Coronary artery (tissue), 2 donors: Measurements from ENCODE around the gene KRTAP19-6.

Experiments used
- DNase-seq: peaks from one replicate; pipeline ENCODE4 v3.0.0-alpha.2; 2017; ENCODE audit warnings: low spot score
- H3K27ac ChIP-seq, 2 donors: fragments of 200-600 bp; sonication (generic); one replicate each; pipeline ENCODE4 v1.5.1; 2016 to 2019
- H3K4me3 ChIP-seq: fragments of 200-600 bp; sonication (generic); 2 replicates; pipeline ENCODE4 v1.5.1; 2016; ENCODE audit warnings: mild to moderate bottlenecking, moderate library complexity
- CTCF ChIP-seq: fragments of 200-600 bp; sonication (generic); IDR thresholded peaks from one replicate; pipeline ENCODE4 v1.5.1; 2019; ENCODE audit warnings: antibody characterized with exemption

The KRTAP19-6 gene

GRCh38 chr21:30563630-30564029, 22.0 kb upstream of the KRTAP19-6 start:
- no peak for TF ChIP-seq CTCF
- DNase-seq = no peak
- H3K27ac ChIP-seq = no peak overlapping the region
- H3K4me3 ChIP-seq = no peak overlapping the region

- no peak for DNase-seq
- Histone ChIP-seq H3K4me3 (no peak overlapping the region), H3K27ac (no peak overlapping the region)
- no peak for TF ChIP-seq CTCF
These were observed 21.4 kb upstream of the KRTAP19-6 start for GRCh38 chr21:30563072-30563471.

GRCh38 chr21:30561957-30562356, 20.3 kb upstream of the KRTAP19-6 start:
- H3K4me3 ChIP-seq = no peak overlapping the region
- DNase-seq = no peak
- H3K27ac ChIP-seq = no peak overlapping the region
- no peak for TF ChIP-seq CTCF

GRCh38 chr21:30561264-30561895, 19.7 kb upstream of the KRTAP19-6 start, which contains the start of gene KRTAP19-7:
KRTAP19-7 (minus strand) TSS chr21:30561314; CDS start chr21:30561289, 25 bp downstream.
- DNase-seq = no peak
- Histone ChIP-seq H3K4me3 (no peak within 1 kb of the TSS), H3K27ac (no peak within 1 kb of the TSS)
- no peak for TF ChIP-seq CTCF

- no peak for DNase-seq
- TF ChIP-seq CTCF = no peak
- H3K27ac ChIP-seq = no peak overlapping the region
- H3K4me3 ChIP-seq = no peak overlapping the region
These were observed 13.4 kb upstream of the KRTAP19-6 start for GRCh38 chr21:30555095-30555494.

- no peak overlapping the region for H3K27ac ChIP-seq
- DNase-seq = no peak
- H3K4me3 ChIP-seq = no peak overlapping the region
- TF ChIP-seq CTCF = no peak
These were observed 11.1 kb upstream of the KRTAP19-6 start for GRCh38 chr21:30552782-30553181.

- H3K4me3 ChIP-seq = no peak overlapping the region
- no peak for TF ChIP-seq CTCF
- DNase-seq = no peak
- H3K27ac ChIP-seq = no peak overlapping the region
These were observed 22.8 kb downstream of the KRTAP19-6 start for GRCh38 chr21:30518876-30519275.
